ENCODE measurements around the gene PLK5. TPM values are rescaled to one million over a fixed set of nuclear protein-coding genes. Genes with fewer than 3 reads are reported as not detected.

PLK5 gene
- total RNA-seq, 1 donor from 2014 or later: 0.26 TPM

DNA sequence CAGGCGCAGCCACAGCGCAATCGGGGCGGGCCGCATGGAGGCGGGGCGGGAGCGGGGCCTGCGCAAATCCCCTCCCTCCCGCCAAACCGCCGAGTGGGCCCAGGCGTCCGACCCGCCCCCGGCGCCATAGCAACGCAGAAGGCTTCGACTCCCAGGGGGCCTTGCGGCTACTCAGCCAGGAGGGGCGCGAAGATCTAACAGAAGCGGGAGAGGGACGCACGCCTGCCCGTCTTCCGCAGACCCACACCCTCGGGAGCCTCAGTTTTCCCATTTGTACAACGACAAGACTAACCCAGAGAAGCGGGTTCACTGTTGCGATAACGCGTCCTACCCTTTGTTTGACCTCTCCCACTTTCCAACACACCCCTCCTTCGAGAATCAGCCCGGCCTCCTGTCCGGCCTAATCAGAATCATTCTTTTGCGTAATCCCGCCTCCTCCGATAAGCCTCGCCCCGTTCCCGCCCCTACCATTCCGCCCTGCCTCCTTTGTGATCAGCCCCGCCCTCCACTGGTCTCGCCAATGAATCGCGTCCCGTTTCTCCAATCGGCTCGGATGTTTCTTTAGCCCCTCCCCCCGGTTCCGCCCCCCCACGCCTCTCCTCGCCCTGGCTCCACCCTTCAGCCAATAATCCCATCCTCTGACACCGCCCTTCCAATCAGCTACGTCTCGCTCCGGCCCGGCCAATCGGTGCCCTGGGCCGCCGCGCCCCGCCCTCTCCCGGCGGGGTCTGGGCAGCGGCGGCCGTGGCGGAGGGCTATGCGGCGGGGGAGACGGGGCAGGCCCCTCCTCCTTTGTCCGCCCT lies 33.4 kb upstream of the PLK5 start, which contains the start of gene PCSK4:
Gene PCSK4 (minus strand): TSS at position 40 of the 803 bp plus-strand sequence. CDS start 4 bp downstream, at position 36.
- H3K27ac Mint-ChIP-seq: peak within 1 kb of the TSS; percentile 97
- H3K4me3 Mint-ChIP-seq (ENCODE audit: low read depth): peak within 1 kb of the TSS; percentile 82
- TF ChIP-seq, protein P1, sequence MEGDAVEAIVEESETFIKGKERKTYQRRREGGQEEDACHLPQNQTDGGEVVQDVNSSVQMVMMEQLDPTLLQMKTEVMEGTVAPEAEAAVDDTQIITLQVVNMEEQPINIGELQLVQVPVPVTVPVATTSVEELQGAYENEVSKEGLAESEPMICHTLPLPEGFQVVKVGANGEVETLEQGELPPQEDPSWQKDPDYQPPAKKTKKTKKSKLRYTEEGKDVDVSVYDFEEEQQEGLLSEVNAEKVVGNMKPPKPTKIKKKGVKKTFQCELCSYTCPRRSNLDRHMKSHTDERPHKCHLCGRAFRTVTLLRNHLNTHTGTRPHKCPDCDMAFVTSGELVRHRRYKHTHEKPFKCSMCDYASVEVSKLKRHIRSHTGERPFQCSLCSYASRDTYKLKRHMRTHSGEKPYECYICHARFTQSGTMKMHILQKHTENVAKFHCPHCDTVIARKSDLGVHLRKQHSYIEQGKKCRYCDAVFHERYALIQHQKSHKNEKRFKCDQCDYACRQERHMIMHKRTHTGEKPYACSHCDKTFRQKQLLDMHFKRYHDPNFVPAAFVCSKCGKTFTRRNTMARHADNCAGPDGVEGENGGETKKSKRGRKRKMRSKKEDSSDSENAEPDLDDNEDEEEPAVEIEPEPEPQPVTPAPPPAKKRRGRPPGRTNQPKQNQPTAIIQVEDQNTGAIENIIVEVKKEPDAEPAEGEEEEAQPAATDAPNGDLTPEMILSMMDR (IDR thresholded peaks at IDR 0.05; ENCODE audit: unreplicated experiment): no peak
- H3K4me1 Mint-ChIP-seq (ENCODE audit: low read depth): peaks cover 13% of the 10 kb centered on the region
- H3K27me3 Mint-ChIP-seq: peaks cover 7% of the 10 kb centered on the region
- no peaks in the 10 kb centered on the region for H3K9me3 Mint-ChIP-seq (ENCODE audit: low read depth)
- H3K36me3 Mint-ChIP-seq (ENCODE audit: insufficient read depth): no peaks in the 10 kb centered on the region
- peak; percentile 96 for DNase-seq (ENCODE audit: low spot score, unreplicated experiment)

DNA sequence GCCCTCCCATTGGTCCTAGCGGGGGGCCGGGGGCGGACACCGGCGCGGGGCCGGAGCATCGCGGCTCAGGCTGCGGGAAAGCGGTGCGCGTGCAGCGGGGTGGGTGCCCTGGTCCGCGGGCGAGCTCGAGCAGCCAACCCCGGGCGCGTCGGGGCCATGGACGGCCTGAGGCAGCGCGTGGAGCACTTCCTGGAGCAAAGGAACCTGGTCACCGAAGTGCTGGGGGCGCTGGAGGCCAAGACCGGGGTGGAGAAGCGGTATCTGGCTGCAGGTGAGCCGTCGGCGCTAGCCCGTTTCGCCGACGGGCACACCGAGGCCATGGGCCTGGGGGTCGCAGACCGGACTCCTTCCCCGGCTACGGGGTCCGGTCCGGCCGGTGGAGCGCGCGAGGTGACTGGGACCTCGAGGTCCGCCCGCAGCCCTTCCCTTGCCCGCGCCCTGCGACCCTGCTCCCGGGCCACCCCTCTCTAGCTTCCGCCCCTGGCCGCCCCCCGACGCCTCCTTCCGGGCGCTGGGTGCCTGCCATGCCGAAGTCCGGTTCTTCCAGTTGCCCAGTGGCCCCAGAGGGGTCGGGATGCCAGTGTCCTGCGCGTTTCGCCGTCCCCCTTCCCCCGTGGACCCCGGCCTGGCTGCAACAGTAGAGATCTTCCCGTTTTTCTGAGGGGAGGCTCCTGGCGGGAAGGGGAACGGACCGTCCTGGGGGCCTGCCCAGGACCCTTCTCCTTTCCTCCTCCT lies 32.6 kb upstream of the PLK5 start, which contains the start of gene REEP6:
Gene REEP6 (plus strand): TSS at position 68 of the 735 bp plus-strand sequence. CDS start 89 bp downstream, at position 157.
- peaks cover 7% of the 10 kb centered on the region for H3K27me3 Mint-ChIP-seq
- TF ChIP-seq, protein P1 (IDR thresholded peaks at IDR 0.05; ENCODE audit: unreplicated experiment): peak; percentile 12
- peaks cover 13% of the 10 kb centered on the region for H3K4me1 Mint-ChIP-seq (ENCODE audit: low read depth)
- H3K9me3 Mint-ChIP-seq (ENCODE audit: low read depth): no peaks in the 10 kb centered on the region
- peak within 1 kb of the TSS; percentile 82 for H3K4me3 Mint-ChIP-seq (ENCODE audit: low read depth)
- no peaks in the 10 kb centered on the region for H3K36me3 Mint-ChIP-seq (ENCODE audit: insufficient read depth)
- peak within 1 kb of the TSS; percentile 97 for H3K27ac Mint-ChIP-seq
- no peak for DNase-seq (ENCODE audit: low spot score, unreplicated experiment)

DNA sequence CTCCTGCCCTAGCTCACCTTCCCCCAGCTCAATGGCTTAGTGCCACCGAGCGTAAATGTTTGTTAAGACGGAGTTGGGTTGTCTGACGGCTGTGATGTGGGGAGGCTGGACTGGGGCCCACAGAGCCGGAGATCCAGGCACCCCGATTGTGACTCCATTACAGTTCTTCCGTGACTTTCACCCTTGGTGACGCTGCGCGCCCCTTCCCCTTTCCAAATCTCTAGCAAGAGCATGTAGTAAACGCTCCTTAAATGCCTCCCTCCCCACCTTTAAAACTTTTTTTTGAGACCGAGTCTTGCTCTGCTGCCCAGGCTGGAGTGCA lies 32.1 kb upstream of the PLK5 start:
- DNase-seq (ENCODE audit: low spot score, unreplicated experiment): no peak
- Mint-ChIP-seq H3K36me3 (ENCODE audit: insufficient read depth) (no peaks in the 10 kb centered on the region), H3K4me3 (ENCODE audit: low read depth) (peak overlapping the region; percentile 72), H3K4me1 (ENCODE audit: low read depth) (peaks cover 17% of the 10 kb centered on the region), H3K9me3 (ENCODE audit: low read depth) (no peaks in the 10 kb centered on the region), H3K27ac (no peak overlapping the region), H3K27me3 (peaks cover 7% of the 10 kb centered on the region)
- TF ChIP-seq, protein P1 (IDR thresholded peaks at IDR 0.05; ENCODE audit: unreplicated experiment): no peak

DNA sequence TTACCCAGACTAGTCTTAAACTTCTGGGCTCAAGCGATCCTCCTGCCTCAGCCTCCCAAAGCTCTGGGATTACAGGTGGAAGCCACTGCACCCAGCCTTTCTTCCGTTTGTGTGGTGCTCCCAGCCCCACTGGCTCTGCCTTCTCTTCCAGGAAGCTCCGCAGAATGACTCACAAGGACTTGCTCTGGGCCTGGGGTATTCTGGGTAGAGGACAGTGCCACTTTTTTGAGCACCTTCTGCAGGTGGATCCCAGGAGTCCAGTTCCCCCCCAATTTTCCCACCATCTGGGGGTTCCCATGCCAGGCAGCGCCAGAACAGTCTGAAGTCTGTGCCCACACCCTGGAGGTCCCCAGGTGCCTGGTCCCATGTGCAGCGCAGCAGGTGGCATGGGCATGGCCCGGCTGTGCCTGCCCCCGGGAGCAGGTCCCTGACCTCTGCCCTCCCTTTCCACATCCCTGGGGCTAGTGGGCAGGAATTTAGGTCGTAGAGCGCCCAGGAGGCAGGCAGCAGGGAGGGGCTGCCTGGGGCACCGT lies 31.3 kb upstream of the PLK5 start:
- TF ChIP-seq, protein P1 (IDR thresholded peaks at IDR 0.05; ENCODE audit: unreplicated experiment): no peak

DNA sequence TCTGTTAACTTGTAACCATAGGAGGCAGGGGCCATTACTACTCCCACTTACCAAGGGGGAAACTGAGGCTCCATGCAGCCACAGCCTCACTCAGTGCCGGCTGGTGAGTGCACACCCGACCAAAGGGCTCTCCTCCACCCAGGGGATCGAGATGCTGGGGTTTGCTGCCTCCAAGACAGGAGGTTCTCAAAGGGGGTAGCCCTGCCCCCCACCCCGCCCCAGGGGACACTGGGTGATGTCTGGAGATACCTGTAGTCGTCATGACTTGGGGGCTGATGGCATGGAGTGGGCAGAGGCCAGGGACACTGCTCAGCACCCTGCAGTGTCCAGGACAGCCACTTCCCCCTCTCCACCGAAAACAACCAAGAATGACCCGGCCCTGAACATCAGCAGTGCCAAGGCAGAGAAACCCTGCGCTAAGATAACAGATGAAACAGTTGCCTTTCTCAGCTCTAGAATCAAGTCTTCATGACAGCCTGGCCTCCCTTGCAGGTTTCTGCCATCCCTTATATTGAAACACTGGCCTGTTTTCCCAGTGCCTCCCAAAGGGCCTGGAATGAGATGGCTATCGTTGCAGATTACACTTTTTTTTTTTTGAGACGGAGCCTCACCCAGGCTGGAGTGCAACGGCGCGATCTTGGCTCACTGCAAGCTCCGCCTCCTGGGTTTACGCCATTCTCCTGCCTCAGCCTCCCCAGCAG lies 29.6 kb upstream of the PLK5 start:
- H3K36me3 Mint-ChIP-seq (ENCODE audit: insufficient read depth): no peaks in the 10 kb centered on the region
- DNase-seq (ENCODE audit: low spot score, unreplicated experiment): no peak
- no peak overlapping the region for H3K4me3 Mint-ChIP-seq (ENCODE audit: low read depth)
- H3K4me1 Mint-ChIP-seq (ENCODE audit: low read depth): peaks cover 19% of the 10 kb centered on the region
- H3K27ac Mint-ChIP-seq: no peak overlapping the region
- TF ChIP-seq, protein P1 (IDR thresholded peaks at IDR 0.05; ENCODE audit: unreplicated experiment): no peak
- no peaks in the 10 kb centered on the region for H3K9me3 Mint-ChIP-seq (ENCODE audit: low read depth)
- peaks cover 7% of the 10 kb centered on the region for H3K27me3 Mint-ChIP-seq

More for the DNA sequence above, 31.3 kb upstream of the PLK5 start:
- peak overlapping the region; percentile 41 for H3K4me3 Mint-ChIP-seq (ENCODE audit: low read depth)
- no peak overlapping the region for H3K27ac Mint-ChIP-seq
- H3K36me3 Mint-ChIP-seq (ENCODE audit: insufficient read depth): no peaks in the 10 kb centered on the region
- H3K27me3 Mint-ChIP-seq: peaks cover 7% of the 10 kb centered on the region
- H3K4me1 Mint-ChIP-seq (ENCODE audit: low read depth): peaks cover 17% of the 10 kb centered on the region
- H3K9me3 Mint-ChIP-seq (ENCODE audit: low read depth): no peaks in the 10 kb centered on the region
- no peak for DNase-seq (ENCODE audit: low spot score, unreplicated experiment)

Data from progenitor cell of endocrine pancreas (in vitro differentiated cells).